ENCODE data around the gene IL17RC. TPM values are rescaled to one million over a fixed set of nuclear protein-coding genes. Genes with fewer than 3 reads are reported as not detected.
"Not testable (repeated sequence)": the region's sequence is repeated elsewhere in the genome, so short reads cannot be mapped to it uniquely, and the experiment has no call there.

The IL17RC gene, protein sequence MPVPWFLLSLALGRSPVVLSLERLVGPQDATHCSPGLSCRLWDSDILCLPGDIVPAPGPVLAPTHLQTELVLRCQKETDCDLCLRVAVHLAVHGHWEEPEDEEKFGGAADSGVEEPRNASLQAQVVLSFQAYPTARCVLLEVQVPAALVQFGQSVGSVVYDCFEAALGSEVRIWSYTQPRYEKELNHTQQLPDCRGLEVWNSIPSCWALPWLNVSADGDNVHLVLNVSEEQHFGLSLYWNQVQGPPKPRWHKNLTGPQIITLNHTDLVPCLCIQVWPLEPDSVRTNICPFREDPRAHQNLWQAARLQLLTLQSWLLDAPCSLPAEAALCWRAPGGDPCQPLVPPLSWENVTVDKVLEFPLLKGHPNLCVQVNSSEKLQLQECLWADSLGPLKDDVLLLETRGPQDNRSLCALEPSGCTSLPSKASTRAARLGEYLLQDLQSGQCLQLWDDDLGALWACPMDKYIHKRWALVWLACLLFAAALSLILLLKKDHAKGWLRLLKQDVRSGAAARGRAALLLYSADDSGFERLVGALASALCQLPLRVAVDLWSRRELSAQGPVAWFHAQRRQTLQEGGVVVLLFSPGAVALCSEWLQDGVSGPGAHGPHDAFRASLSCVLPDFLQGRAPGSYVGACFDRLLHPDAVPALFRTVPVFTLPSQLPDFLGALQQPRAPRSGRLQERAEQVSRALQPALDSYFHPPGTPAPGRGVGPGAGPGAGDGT
- under 1 TPM in 1 of 2 experiments, not detected in 1; 0.22 TPM for total RNA-seq

DNA sequence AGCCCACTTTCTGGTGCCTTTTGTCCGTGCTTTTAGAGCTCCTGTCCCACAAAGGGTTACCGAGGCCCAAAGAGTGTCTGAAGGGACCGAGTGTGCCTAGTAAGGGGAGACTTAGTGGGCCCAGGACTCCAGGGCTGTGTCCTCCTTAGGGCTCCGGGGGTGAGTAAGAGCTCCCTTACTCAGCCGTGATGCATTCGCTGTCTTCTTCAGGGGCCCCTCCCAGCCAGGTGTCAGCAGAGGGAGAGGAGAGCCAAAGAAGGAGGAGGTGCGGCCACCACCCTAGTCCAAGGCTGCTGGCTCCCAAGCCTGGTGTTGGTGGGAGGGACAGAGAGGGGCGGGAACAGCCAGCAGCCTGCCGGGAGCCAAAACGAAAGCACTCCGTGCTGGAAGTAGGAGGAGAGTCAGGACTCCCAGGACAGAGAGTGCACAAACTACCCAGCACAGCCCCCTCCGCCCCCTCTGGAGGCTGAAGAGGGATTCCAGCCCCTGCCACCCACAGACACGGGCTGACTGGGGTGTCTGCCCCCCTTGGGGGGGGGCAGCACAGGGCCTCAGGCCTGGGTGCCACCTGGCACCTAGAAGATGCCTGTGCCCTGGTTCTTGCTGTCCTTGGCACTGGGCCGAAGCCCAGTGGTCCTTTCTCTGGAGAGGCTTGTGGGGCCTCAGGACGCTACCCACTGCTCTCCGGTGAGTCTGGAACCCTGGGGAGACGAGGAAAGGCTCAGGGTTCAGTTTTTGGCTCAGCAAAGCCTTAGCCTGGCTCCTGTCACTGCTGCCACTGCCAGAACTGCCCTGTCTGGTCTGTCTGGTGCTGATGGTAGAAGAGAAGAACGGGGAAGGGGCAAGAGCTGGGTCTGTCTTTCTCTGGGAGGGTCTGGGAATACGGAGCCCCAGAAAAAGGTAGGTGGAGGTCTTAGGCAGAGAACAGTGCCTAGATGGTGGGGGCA lies at the start of gene IL17RC:
TSS of gene IL17RC (plus strand) at position 365 of the 947 bp plus-strand sequence. CDS start at position 583, 218 bp downstream.
- peak; percentile 39 for DNase-seq
- POLR2A ChIA-PET: interaction anchor here (1.1 to 3.0 kb wide), 3 partner anchors 15 to 22 kb away, joined by 3 to 16 read pairs (median 3); partner anchors contain the start of gene CRELD1
- ATAC-seq (ENCODE audit: low read depth): peak; percentile 35

DNA sequence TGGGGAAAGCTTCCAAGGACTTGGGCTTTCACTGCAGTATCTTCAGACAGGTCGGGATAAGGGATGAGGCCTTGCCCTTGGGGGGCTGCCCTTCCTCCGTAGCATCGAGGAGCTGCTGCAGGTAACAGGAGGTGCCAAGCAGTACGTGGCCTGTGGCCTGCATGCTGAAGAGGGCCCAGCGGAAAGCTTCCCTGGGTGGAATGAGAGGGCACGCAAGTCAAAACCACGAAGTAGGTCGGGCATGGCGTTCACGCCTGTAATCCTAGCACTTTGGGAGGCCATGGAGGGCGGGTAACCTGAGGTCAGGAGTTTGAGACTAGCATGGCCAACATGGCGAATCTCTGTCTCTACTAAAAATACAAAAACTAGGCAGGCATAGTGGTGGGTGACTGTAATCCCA lies 49.8 kb upstream of the IL17RC start:
- Mint-ChIP-seq H3K36me3 (no peaks in the 10 kb centered on the region), H3K9me3 (no peaks in the 10 kb centered on the region), H3K27me3 (peaks cover 13% of the 10 kb centered on the region), H3K27ac (no peak overlapping the region), H3K4me3 (no peak overlapping the region), H3K4me1 (peaks cover 1% of the 10 kb centered on the region)
- POLR2A ChIA-PET: no interaction called here
- no peak for DNase-seq
- ATAC-seq (ENCODE audit: low read depth): no peak

More for the DNA sequence above, at the start of gene IL17RC:
- no peaks in the 10 kb centered on the region for H3K9me3 Mint-ChIP-seq
- H3K4me3 Mint-ChIP-seq: peak within 1 kb of the TSS; percentile 74
- peak within 1 kb of the TSS; percentile 56 for H3K27ac Mint-ChIP-seq
- peaks cover 13% of the 10 kb centered on the region for H3K4me1 Mint-ChIP-seq
- peaks cover 8% of the 10 kb centered on the region for H3K27me3 Mint-ChIP-seq
- peaks cover 2% of the 10 kb centered on the region for H3K36me3 Mint-ChIP-seq

DNA sequence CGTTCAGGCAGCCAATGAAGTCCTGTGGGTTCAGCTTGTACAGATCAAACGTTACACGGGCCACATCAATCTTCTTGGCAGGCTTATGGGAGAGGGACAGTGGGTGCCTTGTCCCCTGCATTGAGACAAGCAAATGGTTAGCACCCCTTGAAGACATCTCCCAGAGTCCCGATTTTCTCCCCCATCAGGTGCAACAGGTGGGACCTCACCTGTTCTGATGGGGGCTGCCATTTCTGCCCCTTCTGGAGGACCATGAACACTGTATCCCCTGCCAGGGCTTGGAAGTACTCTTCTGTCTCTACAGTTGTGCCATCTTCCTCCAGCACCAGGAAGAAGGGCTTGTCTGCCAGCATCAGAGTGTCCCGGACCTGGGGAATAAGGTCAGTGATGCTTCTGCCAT lies 46.9 kb upstream of the IL17RC start:
- DNase-seq (no peak), ATAC-seq (ENCODE audit: low read depth) (no peak)
- Mint-ChIP-seq H3K27ac (no peak overlapping the region), H3K4me1 (no peaks in the 10 kb centered on the region), H3K36me3 (no peaks in the 10 kb centered on the region), H3K4me3 (no peak overlapping the region), H3K27me3 (peaks cover 5% of the 10 kb centered on the region), H3K9me3 (no peaks in the 10 kb centered on the region)
- POLR2A ChIA-PET: no interaction called here

DNA sequence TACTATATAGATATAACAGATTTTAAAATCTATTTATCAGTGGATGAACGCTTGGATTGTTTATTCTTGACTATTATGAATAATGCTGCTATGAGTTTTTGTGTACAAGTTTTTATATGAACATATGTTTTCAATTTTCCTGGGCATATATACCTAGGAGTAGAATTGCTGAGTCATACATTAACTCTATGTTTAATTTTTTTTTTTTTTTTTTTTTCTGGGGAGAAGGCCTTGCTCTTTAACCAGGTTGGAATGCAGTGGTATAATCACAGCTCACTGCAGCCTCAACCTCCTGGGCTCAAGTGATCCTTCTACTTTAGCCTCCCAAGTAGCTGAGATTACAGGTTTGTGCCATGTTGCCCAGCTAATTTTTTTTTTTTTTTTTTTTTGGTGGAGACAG lies 45.9 kb upstream of the IL17RC start:
- no peak for ATAC-seq (ENCODE audit: low read depth)
- no peak overlapping the region for H3K27ac Mint-ChIP-seq
- no peaks in the 10 kb centered on the region for H3K36me3 Mint-ChIP-seq
- H3K9me3 Mint-ChIP-seq: no peaks in the 10 kb centered on the region
- POLR2A ChIA-PET: no interaction called here
- DNase-seq: no peak
- H3K4me3 Mint-ChIP-seq: no peak overlapping the region
- H3K4me1 Mint-ChIP-seq: no peaks in the 10 kb centered on the region
- H3K27me3 Mint-ChIP-seq: peaks cover 5% of the 10 kb centered on the region

DNA sequence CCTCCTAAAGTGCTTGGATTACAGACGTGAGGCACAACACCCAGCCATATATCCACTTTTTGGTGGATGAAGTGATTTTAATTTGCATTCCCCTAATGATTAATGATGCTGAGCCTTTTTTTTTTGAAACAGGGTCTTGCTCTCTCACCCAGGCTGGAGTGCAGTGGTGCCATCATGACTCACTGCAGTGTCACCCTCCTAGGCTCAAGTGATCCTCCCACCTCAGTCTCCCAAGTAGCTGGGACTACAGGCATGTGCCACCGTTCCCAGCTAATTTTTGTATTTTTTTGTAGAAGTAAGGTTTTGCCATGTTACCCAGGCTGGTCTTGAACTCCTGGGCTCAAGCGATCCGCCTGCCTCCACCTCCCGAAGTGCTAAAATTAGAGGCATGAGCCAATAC lies 44.8 kb upstream of the IL17RC start:
- not testable (repeated sequence) for H3K27ac Mint-ChIP-seq; H3K9me3 Mint-ChIP-seq; H3K36me3 Mint-ChIP-seq; ATAC-seq (ENCODE audit: low read depth); H3K4me1 Mint-ChIP-seq; H3K4me3 Mint-ChIP-seq; DNase-seq; H3K27me3 Mint-ChIP-seq
- POLR2A ChIA-PET: interaction anchor here (0.6 kb wide), 1 partner anchor 179 kb away, joined by 3 read pairs; no protein-coding TSS in a partner anchor

DNA sequence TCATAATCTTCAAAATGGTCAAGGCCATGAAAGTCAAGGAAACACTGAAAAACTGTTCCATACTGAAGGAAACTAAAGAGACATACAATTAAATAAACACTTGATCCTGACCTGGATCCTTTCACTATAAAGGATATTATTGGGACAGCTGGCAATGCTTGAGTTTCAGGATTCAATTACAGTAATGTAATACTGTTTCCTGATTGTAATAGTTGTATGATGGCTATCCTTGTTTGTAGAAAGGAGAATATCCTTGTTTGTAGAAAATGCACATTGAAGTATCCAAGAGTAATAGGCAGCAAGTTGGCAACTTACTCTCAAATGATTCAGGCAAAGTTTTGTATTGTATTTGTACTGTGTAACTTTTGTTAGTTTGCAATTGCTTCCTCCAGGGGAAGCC lies 41.5 kb upstream of the IL17RC start:
- no peak for ATAC-seq (ENCODE audit: low read depth)
- peaks cover 9% of the 10 kb centered on the region for H3K27me3 Mint-ChIP-seq
- no peak overlapping the region for H3K4me3 Mint-ChIP-seq
- no peak for DNase-seq
- no peaks in the 10 kb centered on the region for H3K4me1 Mint-ChIP-seq
- POLR2A ChIA-PET: interaction anchor here (0.6 to 1.8 kb wide), 2 partner anchors 15 to 399 kb away, joined by 3 to 5 read pairs; partner anchors contain the start of gene JAGN1
- no peak overlapping the region for H3K27ac Mint-ChIP-seq
- H3K36me3 Mint-ChIP-seq: no peaks in the 10 kb centered on the region
- H3K9me3 Mint-ChIP-seq: no peaks in the 10 kb centered on the region

DNA sequence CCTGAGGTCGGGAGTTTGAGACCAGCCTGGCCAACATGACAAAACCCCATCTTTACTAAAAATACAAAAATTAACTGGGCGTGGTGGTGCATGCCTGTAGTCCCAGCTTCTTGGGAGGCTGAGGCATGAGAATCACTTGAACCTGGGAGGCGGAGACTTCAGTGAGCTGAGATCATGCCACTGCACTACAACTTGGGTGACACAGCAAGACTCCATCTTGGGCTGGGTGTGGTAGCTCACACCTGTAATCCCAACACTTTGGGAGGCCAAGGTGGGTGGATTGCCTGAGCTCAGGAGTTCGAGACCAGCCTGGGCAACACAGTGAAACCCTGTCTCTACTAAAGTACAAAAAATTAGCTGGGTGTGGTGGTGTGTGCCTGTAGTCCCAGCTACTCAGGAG lies 40.6 kb upstream of the IL17RC start:
- not testable (repeated sequence) for H3K9me3 Mint-ChIP-seq; H3K27me3 Mint-ChIP-seq; ATAC-seq (ENCODE audit: low read depth); H3K4me3 Mint-ChIP-seq; H3K4me1 Mint-ChIP-seq; H3K36me3 Mint-ChIP-seq; H3K27ac Mint-ChIP-seq; DNase-seq
- POLR2A ChIA-PET: interaction anchor here (1.8 kb wide), 1 partner anchor 14 kb away, joined by 5 read pairs; the partner anchor contains the start of gene JAGN1

DNA sequence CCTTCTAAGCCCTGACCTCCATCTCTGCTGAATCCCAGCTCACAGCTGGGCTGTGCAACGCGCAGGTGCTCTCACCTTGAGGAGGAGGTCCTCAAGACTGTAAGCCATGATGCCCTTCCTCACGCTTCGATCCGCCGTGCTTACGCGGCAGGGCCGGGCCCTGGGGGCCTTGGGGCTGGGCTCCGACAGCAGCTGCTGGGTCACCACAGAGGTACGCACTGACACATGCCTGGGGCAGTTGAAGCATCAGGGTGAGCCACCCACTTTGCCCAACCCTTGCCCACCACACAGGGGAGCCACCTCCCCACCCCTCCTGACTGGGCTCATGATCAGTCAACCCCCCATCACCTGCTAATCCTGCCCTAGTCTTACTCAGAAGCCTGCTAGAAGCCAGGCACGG lies 39.9 kb upstream of the IL17RC start:
- Mint-ChIP-seq H3K27ac (no peak overlapping the region), H3K4me3 (no peak overlapping the region), H3K36me3 (no peaks in the 10 kb centered on the region), H3K9me3 (no peaks in the 10 kb centered on the region), H3K27me3 (peaks cover 9% of the 10 kb centered on the region), H3K4me1 (no peaks in the 10 kb centered on the region)
- POLR2A ChIA-PET: interaction anchor here (1.8 kb wide), 1 partner anchor 13 kb away, joined by 5 read pairs; the partner anchor contains the start of gene JAGN1
- DNase-seq (no peak), ATAC-seq (ENCODE audit: low read depth) (no peak)

DNA sequence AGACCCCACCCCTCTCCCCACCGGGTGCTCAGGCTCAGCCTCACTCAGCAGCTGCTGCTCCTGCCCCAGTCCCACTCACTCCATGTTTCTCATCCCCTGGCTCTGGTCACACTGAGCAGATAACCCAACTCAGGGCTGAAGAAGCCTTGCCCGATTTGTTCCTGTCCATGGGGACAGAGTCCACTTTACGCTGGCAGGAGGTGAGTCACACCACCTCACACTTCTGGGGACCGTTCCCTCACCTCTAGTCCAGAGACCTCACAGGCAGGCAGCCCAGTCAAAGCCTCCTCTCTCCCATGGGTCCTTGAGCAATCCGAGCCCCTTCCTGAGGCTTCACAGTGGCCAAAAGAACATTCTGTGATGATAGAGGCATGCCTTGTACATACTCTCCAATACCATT lies 38.2 kb upstream of the IL17RC start:
- H3K36me3 Mint-ChIP-seq: no peaks in the 10 kb centered on the region
- no peaks in the 10 kb centered on the region for H3K4me1 Mint-ChIP-seq
- DNase-seq (no peak), ATAC-seq (ENCODE audit: low read depth) (no peak)
- H3K9me3 Mint-ChIP-seq: no peaks in the 10 kb centered on the region
- no peak overlapping the region for H3K4me3 Mint-ChIP-seq
- peaks cover 5% of the 10 kb centered on the region for H3K27me3 Mint-ChIP-seq
- POLR2A ChIA-PET: no interaction called here
- H3K27ac Mint-ChIP-seq: no peak overlapping the region

DNA sequence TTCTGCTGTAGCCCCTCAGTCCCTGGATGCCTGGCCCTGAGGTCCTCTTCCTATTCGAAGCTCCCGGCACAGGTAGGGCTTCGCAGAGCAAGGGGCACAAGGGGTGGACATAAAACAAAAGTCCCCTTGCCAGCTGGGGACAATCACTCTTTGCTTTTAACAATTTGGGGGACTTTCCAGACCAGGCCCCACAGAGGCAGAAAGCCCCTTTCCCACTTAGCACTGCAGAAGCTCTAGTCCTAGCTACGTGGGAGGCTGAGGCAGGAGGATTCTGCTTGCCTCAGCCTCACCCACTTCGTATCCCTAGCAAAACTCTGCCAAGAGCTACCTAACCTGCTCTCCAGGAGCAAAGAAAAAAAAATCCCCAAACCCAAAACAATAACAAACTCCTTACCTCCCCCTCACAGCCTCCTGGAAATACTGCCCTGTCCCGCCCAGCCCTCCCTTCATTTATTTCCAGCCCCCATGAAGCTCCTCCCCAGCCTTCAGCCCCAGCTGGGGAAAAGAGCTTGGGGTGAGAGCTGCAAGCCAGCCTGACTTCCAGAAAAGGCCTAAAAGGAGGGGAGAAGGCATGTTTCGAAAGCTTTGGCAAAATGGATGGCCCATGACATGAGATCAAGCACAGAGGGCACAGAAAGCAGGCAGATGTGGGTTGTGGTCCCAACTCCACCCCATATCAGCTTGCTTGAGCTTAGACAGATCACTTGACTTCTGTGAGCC lies 36.9 kb upstream of the IL17RC start, which contains the start of gene CIDEC:
TSS of gene CIDEC (minus strand) at position 424 of the 720 bp plus-strand sequence. CDS start 1,767 bp downstream, outside the sequence.
- ATAC-seq (ENCODE audit: low read depth) (no peak), DNase-seq (no peak)
- Mint-ChIP-seq H3K36me3 (no peaks in the 10 kb centered on the region), H3K27ac (no peak within 1 kb of the TSS), H3K9me3 (no peaks in the 10 kb centered on the region), H3K4me1 (no peaks in the 10 kb centered on the region), H3K4me3 (no peak within 1 kb of the TSS), H3K27me3 (peaks cover 5% of the 10 kb centered on the region)
- POLR2A ChIA-PET: interaction anchor here (0.6 kb wide), 1 partner anchor 10 kb away, joined by 3 read pairs; no protein-coding TSS in a partner anchor

DNA sequence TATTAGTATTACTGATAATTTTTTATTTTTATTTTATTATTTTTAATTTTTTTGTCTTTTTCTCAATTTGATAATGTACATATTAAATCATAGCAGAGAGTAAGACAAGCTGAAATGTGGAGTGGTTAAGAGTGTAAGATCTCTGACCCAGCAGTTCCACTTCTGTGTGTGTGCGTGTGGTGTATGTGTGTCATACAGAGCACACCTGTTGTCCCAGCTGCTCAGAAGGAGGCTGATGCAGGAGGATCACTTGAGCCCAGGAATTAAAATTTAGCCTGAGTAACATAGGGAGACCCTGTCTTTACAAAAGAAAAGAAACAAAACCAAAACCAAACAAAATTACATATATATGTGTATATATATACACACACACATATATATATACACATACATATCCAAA lies 35.5 kb upstream of the IL17RC start:
- ATAC-seq (ENCODE audit: low read depth): no peak
- Mint-ChIP-seq H3K36me3 (no peaks in the 10 kb centered on the region), H3K4me3 (no peak overlapping the region), H3K27me3 (peaks cover 5% of the 10 kb centered on the region), H3K4me1 (no peaks in the 10 kb centered on the region), H3K9me3 (no peaks in the 10 kb centered on the region), H3K27ac (no peak overlapping the region)
- no peak for DNase-seq
- POLR2A ChIA-PET: no interaction called here
